Measurements from ENCODE around the gene AMDHD1.

DNA sequence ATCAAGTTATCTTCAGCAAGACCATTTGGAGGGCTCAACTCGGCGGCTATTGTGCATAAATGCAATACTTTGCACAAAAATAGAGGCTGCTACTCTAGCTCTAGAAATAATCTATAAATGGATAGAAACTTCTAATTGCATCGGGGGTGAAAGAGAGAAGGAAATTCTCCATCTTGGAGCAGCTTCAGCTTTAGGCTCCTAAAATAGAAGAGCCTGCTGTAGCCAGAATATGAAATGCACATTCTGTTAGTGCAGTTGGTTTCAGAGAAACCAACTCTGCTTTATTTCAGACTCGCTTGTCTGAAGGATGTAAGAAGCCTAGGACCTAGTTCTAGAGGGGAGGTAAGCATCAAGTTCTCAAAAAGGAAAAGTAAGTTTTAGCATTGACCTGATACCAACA is 46.3 kb upstream of the AMDHD1 start:
- TF ChIP-seq, protein P1, sequence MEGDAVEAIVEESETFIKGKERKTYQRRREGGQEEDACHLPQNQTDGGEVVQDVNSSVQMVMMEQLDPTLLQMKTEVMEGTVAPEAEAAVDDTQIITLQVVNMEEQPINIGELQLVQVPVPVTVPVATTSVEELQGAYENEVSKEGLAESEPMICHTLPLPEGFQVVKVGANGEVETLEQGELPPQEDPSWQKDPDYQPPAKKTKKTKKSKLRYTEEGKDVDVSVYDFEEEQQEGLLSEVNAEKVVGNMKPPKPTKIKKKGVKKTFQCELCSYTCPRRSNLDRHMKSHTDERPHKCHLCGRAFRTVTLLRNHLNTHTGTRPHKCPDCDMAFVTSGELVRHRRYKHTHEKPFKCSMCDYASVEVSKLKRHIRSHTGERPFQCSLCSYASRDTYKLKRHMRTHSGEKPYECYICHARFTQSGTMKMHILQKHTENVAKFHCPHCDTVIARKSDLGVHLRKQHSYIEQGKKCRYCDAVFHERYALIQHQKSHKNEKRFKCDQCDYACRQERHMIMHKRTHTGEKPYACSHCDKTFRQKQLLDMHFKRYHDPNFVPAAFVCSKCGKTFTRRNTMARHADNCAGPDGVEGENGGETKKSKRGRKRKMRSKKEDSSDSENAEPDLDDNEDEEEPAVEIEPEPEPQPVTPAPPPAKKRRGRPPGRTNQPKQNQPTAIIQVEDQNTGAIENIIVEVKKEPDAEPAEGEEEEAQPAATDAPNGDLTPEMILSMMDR (conservative IDR thresholded peaks at IDR 0.05 in 1 of 2, IDR thresholded peaks at IDR 0.05 in 1 of 2; ENCODE audit: low read depth in 1 of 2, low read length in 2 of 2) = no peak
- no peak for TF ChIP-seq EZH2 (IDR thresholded peaks at IDR 0.05; ENCODE audit: low read length, missing control alignments)

Measured in fibroblast of lung (primary cell).